T-helper 2 cell (primary cell): ENCODE results near the gene CD14.
"Not testable (repeated sequence)": the region's sequence is repeated elsewhere in the genome, so short reads cannot be mapped to it uniquely, and the experiment has no call there.

Experiments used
- DNase-seq, 5 experiments: peaks; one replicate each; pipeline versions ENCODE4 v3.0.0 to v3.0.0-alpha.2; 2012 to 2022

CD14 gene

DNA sequence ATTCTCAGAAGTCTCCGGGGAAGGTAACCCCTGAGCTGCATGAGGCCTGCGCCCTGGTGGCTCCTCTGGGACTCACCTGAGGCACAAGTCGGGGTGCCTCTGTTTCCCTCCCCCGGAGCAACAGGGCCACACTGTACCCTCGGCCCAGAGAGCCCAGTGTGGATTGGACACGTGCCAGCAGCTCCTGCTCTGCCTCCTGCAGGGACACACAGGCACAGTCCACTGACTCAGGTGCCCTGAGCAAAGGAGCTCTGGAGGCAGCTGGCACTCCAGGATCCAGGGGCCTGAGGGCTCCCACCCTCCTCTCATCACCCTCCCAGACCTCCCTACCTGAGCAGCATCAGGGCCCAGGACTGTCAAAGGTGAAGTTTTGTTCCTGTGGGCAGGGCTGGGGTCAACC is 38.8 kb downstream of the CD14 start:
- no peak for DNase-seq

DNA sequence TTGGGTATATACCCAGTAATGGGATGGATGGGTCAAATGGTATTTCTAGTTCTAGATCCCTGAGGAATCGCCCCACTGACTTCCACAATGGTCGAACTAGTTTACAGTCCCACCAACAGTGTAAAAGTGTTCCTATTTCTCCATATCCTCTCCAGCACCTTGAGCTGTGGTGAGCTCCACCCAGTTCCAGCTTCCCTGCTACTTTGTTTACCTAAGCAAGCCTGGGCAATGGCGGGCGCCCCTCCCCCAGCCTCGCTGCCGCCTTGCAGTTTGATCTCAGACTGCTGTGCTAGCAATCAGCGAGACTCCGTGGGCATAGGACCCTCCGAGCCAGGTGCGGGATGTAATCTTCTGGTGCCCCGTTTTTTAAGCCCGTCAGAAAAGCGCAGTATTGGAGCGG is 39.9 kb downstream of the CD14 start:
- not testable (repeated sequence) for DNase-seq

DNA sequence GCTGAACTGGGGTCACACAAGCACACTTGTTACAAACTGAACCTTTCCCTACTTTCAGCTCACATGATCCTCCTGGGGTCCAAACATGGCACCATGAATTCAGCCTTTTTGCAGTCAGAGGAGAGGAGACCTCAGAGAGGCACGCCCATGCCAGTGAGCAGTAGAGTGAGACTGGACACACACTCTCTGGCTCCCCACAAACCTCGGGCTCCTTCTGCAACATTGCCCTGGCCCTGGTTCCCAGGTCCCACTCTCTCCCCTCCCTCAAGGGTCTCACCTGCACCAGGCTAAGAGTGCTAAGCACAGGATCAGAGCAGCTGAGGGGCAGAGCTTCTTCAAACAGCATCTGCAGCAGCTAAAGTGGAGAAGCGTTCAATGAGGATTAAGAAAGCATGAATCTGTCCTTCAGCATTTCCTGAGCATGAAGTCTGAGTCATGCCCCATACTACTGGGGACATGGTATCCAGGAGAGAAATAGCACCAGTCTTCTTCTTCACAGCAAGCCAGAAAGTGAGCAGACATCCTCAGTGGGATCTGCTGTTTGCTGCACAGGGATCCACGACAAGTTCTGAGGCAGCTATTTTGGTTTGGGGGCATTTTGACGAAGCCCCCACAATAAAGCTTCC is 41.1 kb downstream of the CD14 start:
- DNase-seq, result no peak

DNA sequence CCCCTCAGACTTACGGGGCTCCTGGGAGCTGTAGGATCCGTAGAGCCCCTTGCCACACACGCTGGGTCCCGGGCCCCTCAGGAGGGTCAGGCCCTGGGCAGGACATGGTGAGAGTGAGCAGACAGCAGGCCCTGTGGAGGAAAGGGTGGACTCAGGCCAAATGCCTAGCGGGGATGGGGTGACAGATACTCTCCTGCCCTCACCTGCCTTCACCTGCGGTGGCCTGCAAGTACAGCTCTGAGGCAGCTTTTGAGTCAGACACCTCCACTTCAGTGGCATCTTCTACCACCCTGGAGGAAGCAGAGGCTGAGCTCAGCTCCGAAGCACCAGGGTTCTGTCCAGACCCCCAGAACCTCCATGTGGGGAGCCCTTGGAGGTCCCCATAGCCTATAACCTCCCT is 42.1 kb downstream of the CD14 start:
- no peak for DNase-seq

DNA sequence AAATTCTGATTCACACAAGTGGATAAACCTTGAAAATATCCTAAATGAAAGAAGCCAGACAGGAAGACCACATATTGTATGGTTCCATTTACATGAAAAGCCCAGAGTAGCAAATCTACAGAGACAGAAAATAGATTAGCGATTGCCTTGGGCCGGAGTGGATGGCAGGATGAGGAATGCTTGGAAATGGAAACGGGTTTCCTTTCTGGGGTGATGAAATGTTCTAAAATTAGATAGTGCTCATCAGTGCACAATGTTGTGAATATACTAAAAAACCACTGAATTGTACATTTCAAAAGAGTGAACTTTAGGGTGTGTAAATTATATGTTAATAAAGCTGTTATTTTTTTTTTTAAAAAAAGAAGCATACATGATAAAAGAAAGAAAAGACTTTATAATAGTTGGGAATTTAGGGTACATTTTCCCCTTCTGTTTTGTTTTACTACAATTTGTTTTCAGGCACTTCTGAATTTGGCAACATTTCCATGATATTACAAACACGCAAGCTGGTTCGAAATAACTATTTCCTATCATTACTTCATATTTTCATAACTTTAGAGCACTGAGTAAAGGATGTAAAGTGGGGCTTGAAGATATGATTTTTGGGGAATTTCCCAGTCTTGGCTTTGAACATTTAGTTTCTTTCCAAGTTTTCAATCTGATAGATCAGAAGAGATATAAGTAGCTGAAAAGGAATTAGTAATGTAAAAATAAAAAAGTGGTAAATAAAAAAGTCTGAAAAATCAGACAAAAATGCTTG is 44.5 kb downstream of the CD14 start:
- no peak for DNase-seq

DNA sequence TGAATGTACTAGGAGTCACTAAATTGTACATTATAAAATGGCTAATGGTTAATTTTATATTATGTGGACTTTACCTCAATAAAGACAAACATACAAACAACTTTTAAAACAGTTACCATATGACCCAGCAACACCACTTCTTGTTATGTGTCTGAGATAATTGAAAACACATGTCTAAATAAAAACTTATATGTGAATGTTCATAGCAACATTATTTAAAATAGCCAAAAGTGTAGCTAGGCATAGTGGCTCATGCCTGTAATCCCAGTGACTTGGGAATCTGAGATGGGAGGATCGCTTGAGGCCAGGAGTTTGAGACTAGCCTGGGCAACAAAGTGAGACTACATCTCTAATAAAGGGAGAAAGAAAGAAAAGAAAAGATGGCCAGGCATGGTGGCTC is 45.5 kb downstream of the CD14 start:
- no peak for DNase-seq
